Peyer's patch (tissue), 4 donors: ENCODE data around the gene VPS25. TPM values are rescaled to one million over a fixed set of nuclear protein-coding genes. Genes with fewer than 3 reads are reported as not detected.

Experiments
- DNase-seq, 3 donors: peaks; one replicate each; pipeline ENCODE4 v3.0.0-alpha.2; 2017 to 2019
- H3K27ac ChIP-seq, 4 donors: fragments of 200-600 bp; sonication (generic); one replicate each; pipeline ENCODE4 v1.5.1; 2016 to 2019
- H3K27me3 ChIP-seq, 2 donors: fragments of 200-600 bp; sonication (generic); one replicate each; pipeline ENCODE4 v1.5.1; 2019
- H3K36me3 ChIP-seq, 3 donors: fragments of 200-600 bp; sonication (generic); one replicate each; pipeline ENCODE4 v1.5.1; 2016 to 2019
- H3K4me1 ChIP-seq, 4 donors: fragments of 200-600 bp; sonication (generic); one replicate each; pipeline ENCODE4 v1.5.1; 2016 to 2019
- H3K4me3 ChIP-seq, 4 donors: fragments of 200-600 bp; sonication (generic); 1 replicate in 3 of 4; 2 replicates in 1 of 4; pipeline ENCODE4 v1.5.1; 2016 to 2019; ENCODE audit warnings: mild to moderate bottlenecking in 1 of 4
- H3K9me3 ChIP-seq, 4 donors: fragments of 200-600 bp; sonication (generic); one replicate each; pipeline ENCODE4 v1.5.1; 2016 to 2019; ENCODE audit warnings: mild to moderate bottlenecking in 1 of 4
- CTCF ChIP-seq, 6 experiments: fragments of 450-650 bp in 4 of 6; fragments of 200-600 bp in 2 of 6; sonication (generic) in 1 of 6; IDR thresholded peaks; one replicate each; pipeline ENCODE4 v1.5.1; 2017 to 2019; ENCODE audit warnings: antibody characterized with exemption in 6 of 6, mild to moderate bottlenecking in 3 of 6, moderate library complexity in 1 of 6
- POLR2A ChIP-seq, 2 donors: fragments of 450-650 bp; IDR thresholded peaks; one replicate each; pipeline ENCODE4 v1.5.1; 2017; ENCODE audit warnings: antibody characterized with exemption in 2 of 2, mild to moderate bottlenecking in 2 of 2, moderate library complexity in 2 of 2
- total RNA-seq, 4 donors: library from RNA; depleted of rRNA; stranded (reverse); fragments of >200 nt; gene quantifications; one replicate each; pipeline ENCODE4 v1.1.0, GENCODE V29; 2016

Gene VPS25
- total RNA-seq, 4 donors from 2014 or later: 34.7 to 82.1 (median 67.5) TPM

- TF ChIP-seq CTCF (IDR thresholded peaks at IDR 0.05) (no peak), POLR2A (IDR thresholded peaks at IDR 0.05) (no peak)
- peaks cover 0 to 5% (median 0%) of the 10 kb centered on the region in 3 donors for H3K36me3 ChIP-seq
- no peaks in the 10 kb centered on the region for H3K27me3 ChIP-seq
- H3K27ac ChIP-seq: no peak overlapping the region
- H3K4me1 ChIP-seq: peaks cover 0 to 29% (median 2%) of the 10 kb centered on the region in 4 donors
- DNase-seq: peak in 1 of 3 donors; percentile 46
- no peak overlapping the region for H3K4me3 ChIP-seq
- H3K9me3 ChIP-seq: no peaks in the 10 kb centered on the region
Observed at GRCh38 chr17:42795465-42795864, 22.2 kb downstream of the VPS25 start.

GRCh38 chr17:42796066-42796758 lies 23.0 kb downstream of the VPS25 start:
- peaks cover 0 to 29% (median 2%) of the 10 kb centered on the region in 4 donors for H3K4me1 ChIP-seq
- peaks cover 0 to 5% (median 0%) of the 10 kb centered on the region in 3 donors for H3K36me3 ChIP-seq
- TF ChIP-seq POLR2A (IDR thresholded peaks at IDR 0.05) (no peak), CTCF (IDR thresholded peaks at IDR 0.05) (no peak)
- no peaks in the 10 kb centered on the region for H3K9me3 ChIP-seq
- H3K27me3 ChIP-seq: no peaks in the 10 kb centered on the region
- peak overlapping the region in 2 of 4 donors; percentile 83 to 93 for H3K27ac ChIP-seq
- DNase-seq: peak in 2 of 3 donors; percentile 38 to 40
- H3K4me3 ChIP-seq: no peak overlapping the region

GRCh38 chr17:42797067-42798007 lies 24.1 kb downstream of the VPS25 start:
- peak overlapping the region; percentile 66 to 96 (median 84) for H3K4me3 ChIP-seq
- peak in 2 of 3 donors; percentile 60 to 79 for DNase-seq
- H3K9me3 ChIP-seq: no peaks in the 10 kb centered on the region
- TF ChIP-seq CTCF (IDR thresholded peaks at IDR 0.05) (no peak), POLR2A (IDR thresholded peaks at IDR 0.05) (peak; percentile 79 to 86)
- H3K36me3 ChIP-seq: peaks cover 0 to 5% (median 0%) of the 10 kb centered on the region in 3 donors
- no peaks in the 10 kb centered on the region for H3K27me3 ChIP-seq
- peaks cover 0 to 29% (median 2%) of the 10 kb centered on the region in 4 donors for H3K4me1 ChIP-seq
- H3K27ac ChIP-seq: peak overlapping the region in 3 of 4 donors; percentile 68 to 93 (median 83)

GRCh38 chr17:42798011-42798382 lies 24.7 kb downstream of the VPS25 start:
- peak in 1 of 3 donors; percentile 42 for DNase-seq
- Histone ChIP-seq H3K4me3 (peak overlapping the region; percentile 66 to 96 (median 84)), H3K9me3 (no peaks in the 10 kb centered on the region), H3K4me1 (peaks cover 0 to 29% (median 2%) of the 10 kb centered on the region in 4 donors), H3K27ac (peak overlapping the region; percentile 68 to 93 (median 78)), H3K27me3 (no peaks in the 10 kb centered on the region), H3K36me3 (peaks cover 0 to 5% (median 0%) of the 10 kb centered on the region in 3 donors)
- TF ChIP-seq CTCF (IDR thresholded peaks at IDR 0.05): no peak
- no peak for TF ChIP-seq POLR2A (IDR thresholded peaks at IDR 0.05)
